ENCODE results near the gene PAPPA. TPM values are rescaled to one million over a fixed set of nuclear protein-coding genes. Genes with fewer than 3 reads are reported as not detected.

Gene PAPPA
- total RNA-seq, 4 donors from 2014 or later = 2.1 to 5.0 (median 3.7) TPM

DNA sequence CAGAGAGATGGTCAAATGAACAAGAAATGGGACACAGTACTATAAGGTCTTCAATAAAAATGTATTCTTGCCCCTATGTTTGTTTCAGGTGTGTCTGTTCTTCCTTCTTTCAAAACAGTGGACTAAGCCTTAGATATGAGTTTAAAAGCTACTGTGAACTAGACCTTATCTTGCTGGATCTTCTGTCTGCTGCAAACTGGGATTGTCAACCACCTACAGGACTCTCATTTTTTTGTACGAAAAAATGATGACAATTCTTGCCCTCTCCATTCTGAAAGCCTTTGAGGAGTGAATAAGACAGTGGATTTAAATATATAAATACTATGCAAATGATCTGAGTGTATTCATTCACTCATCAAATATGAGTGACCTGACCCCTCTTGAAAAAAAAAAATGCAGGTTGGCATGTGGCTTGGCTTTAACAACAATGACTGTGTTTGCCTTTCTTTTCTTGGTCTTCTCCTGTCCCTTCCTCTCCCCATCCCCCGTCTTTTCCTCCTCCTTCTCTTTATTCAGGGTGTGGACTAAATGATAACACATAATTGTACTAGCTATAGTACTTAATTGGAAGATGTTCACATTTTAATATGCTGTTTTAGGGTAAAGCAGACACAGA is 298.0 kb downstream of the PAPPA start:
- Histone ChIP-seq H3K36me3 (no peaks in the 10 kb centered on the region), H3K4me3 (no peak overlapping the region), H3K4me1 (peaks cover 0 to 9% (median 8%) of the 10 kb centered on the region in 4 donors), H3K27me3 (no peaks in the 10 kb centered on the region), H3K9me3 (peaks cover 0 to 2% (median 0%) of the 10 kb centered on the region in 4 donors), H3K27ac (replicated peaks in 1 of 4) (no peak overlapping the region)
- intact Hi-C loops (cut with DNase I) = no loop called here
- no peak for DNase-seq (ENCODE audit: extremely low spot score)
- TF ChIP-seq POLR2AphosphoS5 (IDR thresholded peaks at IDR 0.05) (no peak), POLR2A (IDR thresholded peaks at IDR 0.05; ENCODE audit: low read depth) (no peak), EP300 (IDR thresholded peaks at IDR 0.05) (no peak)
- TF ChIP-seq, protein P1, sequence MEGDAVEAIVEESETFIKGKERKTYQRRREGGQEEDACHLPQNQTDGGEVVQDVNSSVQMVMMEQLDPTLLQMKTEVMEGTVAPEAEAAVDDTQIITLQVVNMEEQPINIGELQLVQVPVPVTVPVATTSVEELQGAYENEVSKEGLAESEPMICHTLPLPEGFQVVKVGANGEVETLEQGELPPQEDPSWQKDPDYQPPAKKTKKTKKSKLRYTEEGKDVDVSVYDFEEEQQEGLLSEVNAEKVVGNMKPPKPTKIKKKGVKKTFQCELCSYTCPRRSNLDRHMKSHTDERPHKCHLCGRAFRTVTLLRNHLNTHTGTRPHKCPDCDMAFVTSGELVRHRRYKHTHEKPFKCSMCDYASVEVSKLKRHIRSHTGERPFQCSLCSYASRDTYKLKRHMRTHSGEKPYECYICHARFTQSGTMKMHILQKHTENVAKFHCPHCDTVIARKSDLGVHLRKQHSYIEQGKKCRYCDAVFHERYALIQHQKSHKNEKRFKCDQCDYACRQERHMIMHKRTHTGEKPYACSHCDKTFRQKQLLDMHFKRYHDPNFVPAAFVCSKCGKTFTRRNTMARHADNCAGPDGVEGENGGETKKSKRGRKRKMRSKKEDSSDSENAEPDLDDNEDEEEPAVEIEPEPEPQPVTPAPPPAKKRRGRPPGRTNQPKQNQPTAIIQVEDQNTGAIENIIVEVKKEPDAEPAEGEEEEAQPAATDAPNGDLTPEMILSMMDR (IDR thresholded peaks at IDR 0.05) = no peak
- WGBS = 93% methylated on average over 2 of the region's 2 CpGs

Data from esophagus muscularis mucosa (tissue), 4 donors.